Measurements from ENCODE around the gene DNAJB2. TPM values are rescaled to one million over a fixed set of nuclear protein-coding genes. Genes with fewer than 3 reads are reported as not detected.

Gene DNAJB2
- total RNA-seq, 4 donors from 2014 or later = 33.3 to 84.8 (median 50.7) TPM

DNA sequence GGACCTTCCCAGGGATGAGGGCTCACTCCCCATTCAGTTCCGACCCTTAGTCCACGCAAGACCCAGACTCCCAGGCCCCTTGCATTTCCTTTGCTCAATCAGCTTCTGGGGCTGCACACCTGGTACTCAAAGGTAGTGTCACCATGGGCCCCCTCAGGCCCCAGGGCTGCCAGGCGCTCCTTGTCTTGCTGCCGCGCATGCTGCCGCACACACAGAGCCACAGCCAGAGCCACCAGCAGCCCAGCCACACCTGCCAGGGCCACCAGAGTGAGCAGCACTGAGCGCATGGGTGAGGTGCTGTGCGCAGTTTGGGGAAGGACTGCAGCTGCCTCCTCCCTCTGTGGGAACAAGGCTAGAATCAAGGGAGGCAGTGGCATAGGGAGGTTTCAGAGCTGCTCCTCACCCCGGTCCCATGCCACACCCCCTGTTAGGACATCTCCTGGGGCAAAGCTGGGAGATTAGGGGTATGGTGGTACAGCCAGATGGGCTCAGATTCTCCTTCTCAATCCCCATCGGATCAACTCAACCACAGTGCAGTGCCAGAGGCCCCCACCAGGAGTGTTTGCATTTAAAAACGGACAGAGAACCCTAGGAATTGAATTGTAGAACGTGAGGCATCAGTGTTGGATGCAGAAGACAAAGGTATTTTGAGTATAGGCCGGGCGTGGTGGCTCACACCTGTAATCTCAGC lies 18.7 kb downstream of the DNAJB2 start:
- intact Hi-C loops (cut with DNase I) = loop anchor here (5.0 to 10.0 kb wide), 2 partner anchors 53 to 84 kb away; partner anchors contain the start of genes GLB1L and STK16
- TF ChIP-seq POLR2A (IDR thresholded peaks at IDR 0.05; ENCODE audit: low read depth) = no peak
- TF ChIP-seq POLR2AphosphoS5 (IDR thresholded peaks at IDR 0.05) = no peak
- TF ChIP-seq EP300 (IDR thresholded peaks at IDR 0.05) = no peak
- no peak for TF ChIP-seq CTCF (IDR thresholded peaks at IDR 0.05)
- Histone ChIP-seq H3K27ac (replicated peaks in 1 of 4) (no peak overlapping the region), H3K27me3 (peaks cover 0 to 34% (median 0%) of the 10 kb centered on the region in 4 donors), H3K4me1 (peaks cover 5 to 26% (median 23%) of the 10 kb centered on the region in 4 donors), H3K4me3 (no peak overlapping the region), H3K9me3 (no peaks in the 10 kb centered on the region), H3K36me3 (no peaks in the 10 kb centered on the region)
- 85% methylated on average over 13 of the region's 14 CpGs for WGBS
- DNase-seq (ENCODE audit: extremely low spot score) = no peak

- Histone ChIP-seq H3K9me3 (no peaks in the 10 kb centered on the region), H3K27ac (replicated peaks in 1 of 4) (no peak overlapping the region), H3K36me3 (no peaks in the 10 kb centered on the region), H3K27me3 (peaks cover 0 to 35% (median 0%) of the 10 kb centered on the region in 4 donors), H3K4me3 (no peak overlapping the region), H3K4me1 (peaks cover 5 to 22% (median 22%) of the 10 kb centered on the region in 4 donors)
- 27% methylated on average over 14 of the region's 15 CpGs for WGBS
- DNase-seq (ENCODE audit: extremely low spot score) = peak; percentile 97
- TF ChIP-seq CTCF (IDR thresholded peaks at IDR 0.05) (peak in 2 of 3 experiments; percentile 98 to 99), POLR2AphosphoS5 (IDR thresholded peaks at IDR 0.05) (peak; percentile 19 to 72), EP300 (IDR thresholded peaks at IDR 0.05) (no peak), POLR2A (IDR thresholded peaks at IDR 0.05; ENCODE audit: low read depth) (no peak)
- intact Hi-C loops (cut with DNase I) = loop anchor here (5.0 to 10.0 kb wide), 2 partner anchors 54 to 83 kb away; partner anchors contain the start of genes GLB1L and STK16
Measured at GRCh38 chr2:219298759-219299371, 19.7 kb downstream of the DNAJB2 start.

DNA sequence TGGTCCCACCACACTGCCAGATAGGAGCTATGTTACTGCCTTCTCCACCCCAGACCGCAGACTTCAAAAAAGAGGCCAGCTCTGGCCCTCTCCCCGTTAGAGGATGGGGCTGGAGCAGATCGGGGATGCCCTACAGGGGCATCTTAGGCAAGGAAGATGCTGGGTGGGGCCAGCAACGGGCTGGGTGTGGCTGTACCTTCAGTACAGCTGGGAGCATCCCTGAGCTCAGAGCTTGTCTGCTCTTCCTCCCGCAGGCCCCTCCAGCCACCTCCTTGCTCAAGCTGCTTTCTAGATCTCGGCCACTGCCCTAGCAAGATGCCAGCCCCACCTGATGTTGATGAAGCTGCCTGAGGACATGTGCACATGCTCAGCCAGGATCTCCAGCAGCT lies 20.2 kb downstream of the DNAJB2 start:
- H3K27me3 ChIP-seq = peaks cover 0 to 35% (median 0%) of the 10 kb centered on the region in 4 donors
- no peak for DNase-seq (ENCODE audit: extremely low spot score)
- H3K4me3 ChIP-seq = no peak overlapping the region
- 72% methylated on average over 6 of the region's 6 CpGs for WGBS
- H3K27ac ChIP-seq (replicated peaks in 1 of 4) = no peak overlapping the region
- no peaks in the 10 kb centered on the region for H3K9me3 ChIP-seq
- TF ChIP-seq CTCF (IDR thresholded peaks at IDR 0.05) = no peak
- TF ChIP-seq EP300 (IDR thresholded peaks at IDR 0.05) = no peak
- TF ChIP-seq POLR2A (IDR thresholded peaks at IDR 0.05; ENCODE audit: low read depth) = no peak
- TF ChIP-seq POLR2AphosphoS5 (IDR thresholded peaks at IDR 0.05) = no peak
- H3K36me3 ChIP-seq = no peaks in the 10 kb centered on the region
- intact Hi-C loops (cut with DNase I) = loop anchor here (5.0 to 10.0 kb wide), 2 partner anchors 55 to 83 kb away; partner anchors contain the start of genes GLB1L and STK16
- peaks cover 5 to 17% (median 17%) of the 10 kb centered on the region in 4 donors for H3K4me1 ChIP-seq

DNA sequence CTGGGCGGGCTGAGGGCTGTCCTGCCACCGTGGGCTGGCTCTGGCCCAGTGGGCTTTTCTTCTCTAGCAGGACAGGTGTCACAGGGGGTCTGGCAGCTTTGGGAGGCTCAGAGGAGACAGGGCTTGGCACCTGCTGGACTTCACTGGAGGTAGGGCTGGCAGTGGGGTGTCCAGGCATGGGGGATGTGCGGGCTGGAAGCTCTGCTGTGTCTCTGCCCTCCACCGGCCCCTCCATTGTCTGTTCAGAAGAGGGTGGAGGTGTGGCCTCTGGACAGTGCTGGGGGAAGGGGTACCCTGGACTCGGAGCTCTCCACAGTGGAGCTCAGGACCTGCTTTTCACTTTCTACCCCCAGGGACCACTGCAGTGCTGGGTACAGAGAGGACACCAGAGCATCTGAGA lies 20.9 kb downstream of the DNAJB2 start:
- Histone ChIP-seq H3K27ac (replicated peaks in 1 of 4) (no peak overlapping the region), H3K27me3 (peaks cover 0 to 35% (median 0%) of the 10 kb centered on the region in 4 donors), H3K9me3 (no peaks in the 10 kb centered on the region), H3K4me3 (no peak overlapping the region), H3K4me1 (peaks cover 3 to 12% (median 11%) of the 10 kb centered on the region in 4 donors), H3K36me3 (no peaks in the 10 kb centered on the region)
- intact Hi-C loops (cut with DNase I) = loop anchor here (5.0 to 10.0 kb wide), 2 partner anchors 38 to 245 kb away; no protein-coding TSS in a partner anchor
- DNase-seq (ENCODE audit: extremely low spot score) = no peak
- no peak for TF ChIP-seq POLR2A (IDR thresholded peaks at IDR 0.05; ENCODE audit: low read depth)
- TF ChIP-seq POLR2AphosphoS5 (IDR thresholded peaks at IDR 0.05) = no peak
- TF ChIP-seq CTCF (IDR thresholded peaks at IDR 0.05) = no peak
- no peak for TF ChIP-seq EP300 (IDR thresholded peaks at IDR 0.05)
- 63% methylated on average over 3 of the region's 5 CpGs for WGBS

All from esophagus muscularis mucosa (tissue), 4 donors.